ENCODE measurements around the gene NAA60.

DNA sequence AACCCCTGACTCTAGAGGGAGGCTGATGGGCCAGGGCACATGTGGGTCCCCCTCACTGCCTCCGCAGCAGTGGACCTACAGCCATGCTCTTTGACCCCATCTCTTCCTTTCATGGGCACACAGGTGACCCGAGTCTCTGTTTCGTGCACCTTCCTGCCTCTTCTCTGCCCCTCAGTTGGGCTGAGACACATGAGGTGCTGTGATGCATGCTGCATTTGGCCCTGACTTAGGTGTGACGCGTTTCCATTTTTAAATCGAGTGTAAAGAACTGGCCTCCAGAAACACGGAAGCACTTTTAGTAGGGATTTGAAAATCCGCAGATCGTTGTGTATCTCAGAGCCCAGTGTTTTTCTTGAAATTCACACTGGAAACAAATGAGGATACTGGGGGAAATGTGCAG is 27.2 kb downstream of the NAA60 start:
- TF ChIP-seq, protein P1, sequence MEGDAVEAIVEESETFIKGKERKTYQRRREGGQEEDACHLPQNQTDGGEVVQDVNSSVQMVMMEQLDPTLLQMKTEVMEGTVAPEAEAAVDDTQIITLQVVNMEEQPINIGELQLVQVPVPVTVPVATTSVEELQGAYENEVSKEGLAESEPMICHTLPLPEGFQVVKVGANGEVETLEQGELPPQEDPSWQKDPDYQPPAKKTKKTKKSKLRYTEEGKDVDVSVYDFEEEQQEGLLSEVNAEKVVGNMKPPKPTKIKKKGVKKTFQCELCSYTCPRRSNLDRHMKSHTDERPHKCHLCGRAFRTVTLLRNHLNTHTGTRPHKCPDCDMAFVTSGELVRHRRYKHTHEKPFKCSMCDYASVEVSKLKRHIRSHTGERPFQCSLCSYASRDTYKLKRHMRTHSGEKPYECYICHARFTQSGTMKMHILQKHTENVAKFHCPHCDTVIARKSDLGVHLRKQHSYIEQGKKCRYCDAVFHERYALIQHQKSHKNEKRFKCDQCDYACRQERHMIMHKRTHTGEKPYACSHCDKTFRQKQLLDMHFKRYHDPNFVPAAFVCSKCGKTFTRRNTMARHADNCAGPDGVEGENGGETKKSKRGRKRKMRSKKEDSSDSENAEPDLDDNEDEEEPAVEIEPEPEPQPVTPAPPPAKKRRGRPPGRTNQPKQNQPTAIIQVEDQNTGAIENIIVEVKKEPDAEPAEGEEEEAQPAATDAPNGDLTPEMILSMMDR (IDR thresholded peaks at IDR 0.05): no peak
- no peak for TF ChIP-seq POLR2A (IDR thresholded peaks at IDR 0.05)

All from adrenal gland (tissue), 5 donors.